Omental fat pad (tissue), 4 donors: ENCODE measurements around the gene BMPER. TPM values are rescaled to one million over a fixed set of nuclear protein-coding genes. Genes with fewer than 3 reads are reported as not detected.

Source experiments
- ATAC-seq: fragments of 150-250 bp; one replicate; pipeline ENCODE4 v1.9.1; 2016; ENCODE audit warnings: mild to moderate bottlenecking, moderate library complexity; ENCODE audit not compliant: low FRiP score
- DNase-seq: peaks from one replicate; pipeline ENCODE4 v3.0.0-alpha.2; 2019; ENCODE audit warnings: low spot score
- total RNA-seq, 4 donors: library from RNA; depleted of rRNA; stranded (reverse); fragments of >200 nt; gene quantifications; one replicate each; pipeline ENCODE4 v1.1.0, GENCODE V29; 2016
- TF ChIP-seq, protein P1 (sequence below), 3 donors: fragments of 450-650 bp; IDR thresholded peaks; one replicate each; pipeline ENCODE4 v1.5.1; 2016 to 2017; ENCODE audit warnings: antibody characterized with exemption in 3 of 3, mild to moderate bottlenecking in 3 of 3, moderate library complexity in 2 of 3

The BMPER gene
- total RNA-seq, 4 donors from 2014 or later = 5.4 to 32.5 (median 16.6) TPM

DNA sequence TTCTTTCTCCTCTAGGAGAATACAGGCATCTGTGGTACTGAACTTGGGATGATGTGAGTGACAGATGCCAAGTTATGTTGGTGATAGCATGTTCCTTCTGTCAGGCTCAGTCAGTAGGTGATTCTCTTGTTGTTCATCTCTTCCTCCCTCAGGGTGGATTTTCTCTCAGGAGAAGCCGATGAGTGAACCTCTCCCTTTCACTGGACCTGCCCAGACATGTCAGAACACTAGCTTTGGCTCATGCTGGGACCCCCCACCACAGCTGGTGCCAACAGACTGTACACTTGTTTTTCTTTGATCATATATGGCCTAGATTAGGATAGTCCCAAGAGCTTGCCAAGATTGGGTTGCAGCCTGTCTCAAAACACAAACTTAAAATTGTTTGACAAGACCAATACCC lies 129.4 kb downstream of the BMPER start:
- ATAC-seq (no peak), DNase-seq (no peak)
- TF ChIP-seq, protein P1, sequence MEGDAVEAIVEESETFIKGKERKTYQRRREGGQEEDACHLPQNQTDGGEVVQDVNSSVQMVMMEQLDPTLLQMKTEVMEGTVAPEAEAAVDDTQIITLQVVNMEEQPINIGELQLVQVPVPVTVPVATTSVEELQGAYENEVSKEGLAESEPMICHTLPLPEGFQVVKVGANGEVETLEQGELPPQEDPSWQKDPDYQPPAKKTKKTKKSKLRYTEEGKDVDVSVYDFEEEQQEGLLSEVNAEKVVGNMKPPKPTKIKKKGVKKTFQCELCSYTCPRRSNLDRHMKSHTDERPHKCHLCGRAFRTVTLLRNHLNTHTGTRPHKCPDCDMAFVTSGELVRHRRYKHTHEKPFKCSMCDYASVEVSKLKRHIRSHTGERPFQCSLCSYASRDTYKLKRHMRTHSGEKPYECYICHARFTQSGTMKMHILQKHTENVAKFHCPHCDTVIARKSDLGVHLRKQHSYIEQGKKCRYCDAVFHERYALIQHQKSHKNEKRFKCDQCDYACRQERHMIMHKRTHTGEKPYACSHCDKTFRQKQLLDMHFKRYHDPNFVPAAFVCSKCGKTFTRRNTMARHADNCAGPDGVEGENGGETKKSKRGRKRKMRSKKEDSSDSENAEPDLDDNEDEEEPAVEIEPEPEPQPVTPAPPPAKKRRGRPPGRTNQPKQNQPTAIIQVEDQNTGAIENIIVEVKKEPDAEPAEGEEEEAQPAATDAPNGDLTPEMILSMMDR (IDR thresholded peaks at IDR 0.05) = no peak

DNA sequence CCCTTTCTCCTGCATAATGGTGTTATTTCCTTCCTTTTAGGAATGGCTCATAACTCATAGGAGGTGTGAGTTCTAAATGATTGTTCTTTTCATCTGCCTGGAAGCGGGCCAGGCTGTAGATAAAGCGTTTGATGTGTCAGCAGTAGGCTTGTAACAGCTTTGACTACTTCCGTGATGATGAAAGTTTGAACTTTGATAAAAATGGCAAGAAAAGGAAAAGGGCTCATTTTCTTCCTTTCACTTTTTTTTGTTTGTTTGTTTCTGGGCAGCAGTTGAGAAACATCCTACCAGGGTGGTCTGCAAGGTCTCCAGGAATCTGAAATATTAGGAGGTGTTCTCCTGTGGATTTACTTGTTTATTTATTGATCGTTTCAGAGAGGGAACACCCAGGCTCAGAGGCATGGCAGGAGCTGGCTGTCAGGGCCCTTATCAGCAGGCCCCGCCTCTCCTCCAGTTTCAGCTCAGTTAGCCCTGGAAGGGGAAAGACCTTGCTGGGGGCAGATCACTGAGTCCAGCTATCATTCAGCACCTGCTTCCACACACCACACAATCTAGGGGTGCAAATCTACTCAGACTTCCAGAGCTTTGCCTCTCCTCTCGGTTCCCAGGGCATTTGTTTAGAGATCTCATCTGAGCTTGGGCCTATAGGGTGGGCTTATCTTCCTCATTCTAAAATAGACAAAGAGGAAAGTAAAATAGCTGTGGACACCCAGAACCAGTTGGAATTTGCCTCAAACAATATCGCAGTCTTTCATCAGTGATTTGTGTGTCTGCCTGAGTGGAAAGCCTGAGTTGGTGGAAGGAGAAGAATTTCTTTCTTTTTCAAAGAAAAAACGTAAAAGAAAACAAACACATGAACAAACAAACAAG lies 130.9 kb downstream of the BMPER start:
- ATAC-seq (peak; percentile 83), DNase-seq (peak; percentile 57)
- TF ChIP-seq, protein P1 (IDR thresholded peaks at IDR 0.05) = no peak

DNA sequence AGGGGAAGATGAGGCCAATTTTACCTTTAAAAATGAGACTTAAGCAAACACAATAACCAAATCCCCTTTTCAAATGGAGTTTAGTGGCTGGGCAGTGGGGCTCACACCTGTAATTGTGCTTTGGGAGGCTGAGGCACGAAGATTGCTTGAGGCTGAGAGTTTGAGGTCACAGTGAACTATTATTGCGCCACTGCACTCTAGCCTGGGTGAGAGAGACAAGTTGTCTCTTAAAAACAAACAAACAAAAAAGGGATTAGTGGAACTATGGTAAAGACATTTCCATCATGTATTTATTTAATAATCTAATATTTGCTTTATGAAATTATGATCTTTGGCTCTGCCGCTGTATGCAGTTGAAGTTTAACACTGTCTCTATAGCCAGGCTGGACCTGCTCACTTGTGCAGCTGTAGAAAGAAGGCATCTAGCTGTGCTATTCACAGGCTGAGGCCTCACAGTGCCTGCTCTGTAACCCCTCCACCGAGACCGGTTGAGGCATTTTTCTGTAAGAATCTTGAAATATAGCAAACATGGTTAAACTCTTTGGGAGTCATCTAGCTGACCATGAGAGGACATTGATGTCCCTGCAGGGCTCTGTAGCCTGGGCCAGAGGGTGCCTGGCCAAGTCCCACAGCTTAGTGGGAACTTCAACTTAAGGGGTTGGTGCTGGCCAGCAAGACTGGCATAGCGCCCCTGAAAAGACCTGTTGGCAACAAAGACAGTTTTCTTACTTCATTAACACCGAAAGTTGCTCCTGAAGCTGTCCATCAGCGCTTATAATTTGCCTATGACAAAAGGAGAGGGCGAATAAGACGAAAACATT lies 131.8 kb downstream of the BMPER start:
- TF ChIP-seq, protein P1 (IDR thresholded peaks at IDR 0.05) = no peak
- ATAC-seq (no peak), DNase-seq (no peak)

DNA sequence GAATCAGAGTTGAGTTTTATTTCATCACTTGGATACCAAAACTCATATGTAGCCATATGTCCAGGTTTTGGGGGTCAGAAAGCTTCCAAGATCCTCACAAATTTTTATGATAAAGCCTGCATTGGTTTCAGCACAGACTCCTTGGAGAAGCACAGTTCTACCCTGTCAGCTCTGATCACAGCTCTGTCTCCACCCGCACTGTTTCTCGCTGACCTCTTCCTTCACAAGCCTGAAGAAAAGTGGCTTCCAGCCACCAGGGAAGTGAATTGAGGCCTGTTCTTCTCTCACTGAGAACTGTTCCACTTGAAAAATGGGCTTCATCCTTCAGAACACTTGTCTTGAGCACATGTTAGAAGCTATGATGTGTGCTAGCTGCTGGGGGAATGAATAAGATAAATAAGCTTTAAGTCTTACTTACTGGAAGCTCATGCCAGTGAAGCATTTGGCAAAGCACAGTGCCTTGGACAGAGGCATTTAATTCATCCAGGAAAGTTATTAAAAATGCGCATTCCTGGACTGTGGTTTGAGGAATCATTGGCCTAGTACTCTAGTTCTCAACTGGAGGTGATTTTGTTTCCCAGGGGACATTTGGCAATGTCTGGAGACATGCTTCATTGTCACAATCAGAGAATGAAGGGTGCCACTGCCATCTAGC lies 133.6 kb downstream of the BMPER start:
- DNase-seq (no peak), ATAC-seq (no peak)
- TF ChIP-seq, protein P1 (IDR thresholded peaks at IDR 0.05) = no peak

DNA sequence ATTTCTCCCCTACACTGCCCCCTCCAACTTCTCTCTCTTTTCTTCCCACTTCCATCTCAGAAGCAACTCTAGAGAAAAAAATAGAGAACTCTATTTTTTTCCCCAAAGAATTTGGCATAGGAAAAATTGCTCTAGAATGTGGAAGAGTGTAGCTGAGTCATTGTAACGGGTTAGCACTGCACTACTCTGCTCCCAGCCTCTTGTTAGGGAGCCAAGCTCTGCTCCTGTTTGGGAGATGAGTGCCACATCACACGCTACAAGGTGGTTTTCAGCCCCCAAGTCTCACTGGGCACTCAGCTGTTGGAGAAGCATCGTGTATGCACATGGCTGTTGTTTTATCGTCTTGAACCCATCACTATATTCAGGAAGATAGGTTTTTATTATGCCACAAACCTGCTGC lies 136.4 kb downstream of the BMPER start:
- TF ChIP-seq, protein P1 (IDR thresholded peaks at IDR 0.05) = no peak
- ATAC-seq = no peak
- no peak for DNase-seq

DNA sequence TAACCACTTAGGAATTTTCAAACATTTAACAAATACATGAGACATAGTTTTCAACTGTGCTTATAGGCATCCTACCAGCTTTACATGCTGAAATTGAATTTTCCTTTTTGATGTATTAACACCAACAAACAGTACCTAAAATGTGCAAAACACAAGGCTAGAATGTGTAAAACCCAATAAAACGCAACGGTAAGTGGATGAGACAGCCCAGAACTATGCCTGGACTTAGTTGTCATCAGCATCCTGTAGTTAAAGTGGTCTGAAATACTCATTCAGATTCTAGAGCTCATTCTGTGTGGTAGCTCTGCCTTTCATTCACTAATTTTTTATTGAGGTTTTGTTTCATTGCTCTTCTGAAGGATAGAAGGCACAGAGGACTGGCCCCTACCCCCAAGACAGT lies 137.1 kb downstream of the BMPER start:
- no peak for ATAC-seq
- TF ChIP-seq, protein P1 (IDR thresholded peaks at IDR 0.05) = no peak
- DNase-seq = no peak
